ENCODE measurements around the gene GPR55.
A peak's percentile ranks its signal among the peaks of the same experiment; 100 is the strongest.

Gene GPR55

GRCh38 chr2:230958820-230959756 is 34.0 kb upstream of the GPR55 start:
- no peaks in the 10 kb centered on the region for H3K4me1 ChIP-seq (ENCODE audit: control insufficient read depth, insufficient read depth, low read length, unreplicated experiment)
- H3K4me3 ChIP-seq (ENCODE audit: low read depth, low read length), result no peak overlapping the region
- H2AFZ ChIP-seq (ENCODE audit: low read length, unreplicated experiment), result no peak overlapping the region
- H3K36me3 ChIP-seq (ENCODE audit: insufficient read depth, low read length), result no peaks in the 10 kb centered on the region
- H3K27ac ChIP-seq (ENCODE audit: low read depth, low read length), result no peak overlapping the region
- H3K27me3 ChIP-seq (ENCODE audit: insufficient read depth, low read length), result peaks cover 79% of the 10 kb centered on the region
- no peaks in the 10 kb centered on the region for H3K79me2 ChIP-seq (ENCODE audit: control insufficient read depth, insufficient read depth, low read length, unreplicated experiment)

- no peaks in the 10 kb centered on the region for H3K79me2 ChIP-seq (ENCODE audit: control insufficient read depth, insufficient read depth, low read length, unreplicated experiment)
- peak overlapping the region; percentile 82 for H2AFZ ChIP-seq (ENCODE audit: low read length, unreplicated experiment)
- H3K4me1 ChIP-seq (ENCODE audit: control insufficient read depth, insufficient read depth, low read length, unreplicated experiment), result no peaks in the 10 kb centered on the region
- H3K4me3 ChIP-seq (ENCODE audit: low read depth, low read length), result peak overlapping the region; percentile 75
- H3K27me3 ChIP-seq (ENCODE audit: insufficient read depth, low read length), result peaks cover 86% of the 10 kb centered on the region
- H3K36me3 ChIP-seq (ENCODE audit: insufficient read depth, low read length), result no peaks in the 10 kb centered on the region
- no peak overlapping the region for H3K27ac ChIP-seq (ENCODE audit: low read depth, low read length)
Observed at GRCh38 chr2:230957756-230958391, 32.8 kb upstream of the GPR55 start.

GRCh38 chr2:230956827-230957755 is 32.0 kb upstream of the GPR55 start:
- Histone ChIP-seq H3K36me3 (ENCODE audit: insufficient read depth, low read length) (no peaks in the 10 kb centered on the region), H3K27ac (ENCODE audit: low read depth, low read length) (no peak overlapping the region), H3K79me2 (ENCODE audit: control insufficient read depth, insufficient read depth, low read length, unreplicated experiment) (no peaks in the 10 kb centered on the region), H3K4me1 (ENCODE audit: control insufficient read depth, insufficient read depth, low read length, unreplicated experiment) (no peaks in the 10 kb centered on the region), H2AFZ (ENCODE audit: low read length, unreplicated experiment) (peak overlapping the region; percentile 82), H3K4me3 (ENCODE audit: low read depth, low read length) (peak overlapping the region; percentile 75), H3K27me3 (ENCODE audit: insufficient read depth, low read length) (peaks cover 79% of the 10 kb centered on the region)

GRCh38 chr2:230955163-230955737 is 30.2 kb upstream of the GPR55 start:
- Histone ChIP-seq H3K4me3 (ENCODE audit: low read depth, low read length) (no peak overlapping the region), H3K4me1 (ENCODE audit: control insufficient read depth, insufficient read depth, low read length, unreplicated experiment) (no peaks in the 10 kb centered on the region), H3K27ac (ENCODE audit: low read depth, low read length) (no peak overlapping the region), H3K36me3 (ENCODE audit: insufficient read depth, low read length) (no peaks in the 10 kb centered on the region), H3K27me3 (ENCODE audit: insufficient read depth, low read length) (peaks cover 69% of the 10 kb centered on the region), H2AFZ (ENCODE audit: low read length, unreplicated experiment) (no peak overlapping the region), H3K79me2 (ENCODE audit: control insufficient read depth, insufficient read depth, low read length, unreplicated experiment) (no peaks in the 10 kb centered on the region)

GRCh38 chr2:230954746-230955145 is 29.7 kb upstream of the GPR55 start:
- Histone ChIP-seq H3K79me2 (ENCODE audit: control insufficient read depth, insufficient read depth, low read length, unreplicated experiment) (no peaks in the 10 kb centered on the region), H3K36me3 (ENCODE audit: insufficient read depth, low read length) (no peaks in the 10 kb centered on the region), H3K4me1 (ENCODE audit: control insufficient read depth, insufficient read depth, low read length, unreplicated experiment) (no peaks in the 10 kb centered on the region), H3K4me3 (ENCODE audit: low read depth, low read length) (no peak overlapping the region), H3K27ac (ENCODE audit: low read depth, low read length) (no peak overlapping the region), H2AFZ (ENCODE audit: low read length, unreplicated experiment) (no peak overlapping the region), H3K27me3 (ENCODE audit: insufficient read depth, low read length) (peaks cover 64% of the 10 kb centered on the region)

GRCh38 chr2:230953845-230954244 is 28.8 kb upstream of the GPR55 start:
- H3K4me3 ChIP-seq (ENCODE audit: low read depth, low read length), result no peak overlapping the region
- H3K79me2 ChIP-seq (ENCODE audit: control insufficient read depth, insufficient read depth, low read length, unreplicated experiment), result no peaks in the 10 kb centered on the region
- peaks cover 55% of the 10 kb centered on the region for H3K27me3 ChIP-seq (ENCODE audit: insufficient read depth, low read length)
- H2AFZ ChIP-seq (ENCODE audit: low read length, unreplicated experiment), result no peak overlapping the region
- no peak overlapping the region for H3K27ac ChIP-seq (ENCODE audit: low read depth, low read length)
- no peaks in the 10 kb centered on the region for H3K36me3 ChIP-seq (ENCODE audit: insufficient read depth, low read length)
- H3K4me1 ChIP-seq (ENCODE audit: control insufficient read depth, insufficient read depth, low read length, unreplicated experiment), result no peaks in the 10 kb centered on the region

GRCh38 chr2:230952226-230952956 is 27.3 kb upstream of the GPR55 start:
- H3K27ac ChIP-seq (ENCODE audit: low read depth, low read length), result no peak overlapping the region
- no peaks in the 10 kb centered on the region for H3K4me1 ChIP-seq (ENCODE audit: control insufficient read depth, insufficient read depth, low read length, unreplicated experiment)
- H3K27me3 ChIP-seq (ENCODE audit: insufficient read depth, low read length), result peaks cover 42% of the 10 kb centered on the region
- H3K4me3 ChIP-seq (ENCODE audit: low read depth, low read length), result no peak overlapping the region
- no peaks in the 10 kb centered on the region for H3K36me3 ChIP-seq (ENCODE audit: insufficient read depth, low read length)
- H3K79me2 ChIP-seq (ENCODE audit: control insufficient read depth, insufficient read depth, low read length, unreplicated experiment), result no peaks in the 10 kb centered on the region
- H2AFZ ChIP-seq (ENCODE audit: low read length, unreplicated experiment), result no peak overlapping the region

- Histone ChIP-seq H3K79me2 (ENCODE audit: control insufficient read depth, insufficient read depth, low read length, unreplicated experiment) (no peaks in the 10 kb centered on the region), H3K27ac (ENCODE audit: low read depth, low read length) (no peak overlapping the region), H3K4me3 (ENCODE audit: low read depth, low read length) (no peak overlapping the region), H3K4me1 (ENCODE audit: control insufficient read depth, insufficient read depth, low read length, unreplicated experiment) (no peaks in the 10 kb centered on the region), H3K27me3 (ENCODE audit: insufficient read depth, low read length) (peaks cover 33% of the 10 kb centered on the region), H2AFZ (ENCODE audit: low read length, unreplicated experiment) (no peak overlapping the region), H3K36me3 (ENCODE audit: insufficient read depth, low read length) (no peaks in the 10 kb centered on the region)
Observed at GRCh38 chr2:230951396-230951795, 26.4 kb upstream of the GPR55 start.

GRCh38 chr2:230950874-230951339 is 25.9 kb upstream of the GPR55 start:
- no peaks in the 10 kb centered on the region for H3K4me1 ChIP-seq (ENCODE audit: control insufficient read depth, insufficient read depth, low read length, unreplicated experiment)
- H3K4me3 ChIP-seq (ENCODE audit: low read depth, low read length), result no peak overlapping the region
- H3K79me2 ChIP-seq (ENCODE audit: control insufficient read depth, insufficient read depth, low read length, unreplicated experiment), result no peaks in the 10 kb centered on the region
- H3K36me3 ChIP-seq (ENCODE audit: insufficient read depth, low read length), result no peaks in the 10 kb centered on the region
- H2AFZ ChIP-seq (ENCODE audit: low read length, unreplicated experiment), result no peak overlapping the region
- H3K27me3 ChIP-seq (ENCODE audit: insufficient read depth, low read length), result peaks cover 31% of the 10 kb centered on the region; the same call in 1 of the 2 replicates
- H3K27ac ChIP-seq (ENCODE audit: low read depth, low read length), result no peak overlapping the region
